Mucosa of gallbladder (tissue), 1 donor: ENCODE data around the gene ZNF804B. TPM values are rescaled to one million over a fixed set of nuclear protein-coding genes. Genes with fewer than 3 reads are reported as not detected.

Source experiments
- DNase-seq: peaks from one replicate; pipeline ENCODE4 v3.0.0-alpha.2; 2020; ENCODE audit warnings: low spot score
- total RNA-seq: library from RNA; stranded (reverse); gene quantifications from one replicate; pipeline ENCODE4 v1.2.1, GENCODE V29; 2021
- donor health status: DM: no; HTN: no; CAD: no.

Gene ZNF804B
- total RNA-seq: not detected

GRCh38 chr7:88759230-88760135 is at the start of gene ZNF804B:
ZNF804B (plus strand) TSS chr7:88759700; CDS start chr7:88759977, 277 bp downstream.
- no peak for DNase-seq

DNA sequence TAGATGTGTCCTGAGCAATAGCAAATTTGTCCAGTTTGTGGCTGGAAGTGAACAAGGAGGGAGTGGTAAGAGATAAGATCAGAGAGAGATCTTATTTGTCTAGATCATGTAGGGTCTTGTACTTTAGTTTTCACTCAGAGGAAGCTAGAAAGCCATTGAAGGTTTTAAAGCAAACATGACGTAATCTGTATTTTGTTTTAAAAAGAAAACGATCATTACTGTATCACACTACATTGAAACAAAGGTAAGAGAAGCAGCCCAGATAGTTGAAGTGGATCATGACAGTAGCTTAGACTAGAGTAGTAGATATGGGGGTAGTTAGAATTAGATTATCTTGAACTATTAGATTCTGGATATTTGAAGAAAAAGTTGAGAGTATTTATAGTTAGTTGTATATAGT is 23.6 kb upstream of the ZNF804B start:
- no peak for DNase-seq

DNA sequence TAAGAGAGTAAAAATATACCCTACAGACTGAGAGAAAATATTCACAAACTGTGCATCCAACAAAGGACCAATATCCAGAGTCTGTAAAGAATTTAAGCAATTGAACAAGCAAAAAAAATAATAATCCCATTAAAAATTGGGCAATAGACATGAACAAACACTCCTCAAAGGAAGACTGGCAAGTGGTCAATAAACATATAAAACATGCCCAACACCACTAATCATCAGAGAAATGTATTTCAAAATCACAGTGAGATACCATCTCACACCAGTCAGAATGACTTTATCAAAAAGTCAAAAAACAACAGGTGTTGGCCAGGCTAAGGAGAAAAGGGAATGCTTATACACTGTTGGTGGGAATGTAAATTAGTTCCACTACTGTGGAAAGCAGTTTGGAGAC is 21.9 kb upstream of the ZNF804B start:
- no peak for DNase-seq

DNA sequence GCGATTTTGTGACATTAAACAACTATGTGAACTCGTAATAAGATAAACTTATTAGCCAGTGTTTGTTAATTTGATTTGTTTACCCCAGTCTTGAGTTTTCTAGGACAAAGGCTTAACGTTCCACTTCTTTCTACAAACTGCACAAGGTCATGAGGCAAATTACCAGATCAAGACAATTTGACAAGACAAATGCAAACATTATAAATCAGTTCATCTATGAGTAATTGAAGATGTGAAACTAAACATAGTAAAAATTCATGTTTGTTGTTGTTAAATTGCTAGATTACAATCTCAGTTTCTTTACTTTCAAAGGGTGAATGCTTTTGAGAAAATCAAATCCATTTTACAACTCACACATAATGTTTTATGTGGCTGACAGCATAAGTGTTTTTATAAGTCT is 13.4 kb upstream of the ZNF804B start:
- DNase-seq: no peak

GRCh38 chr7:88756802-88757201 is 2.7 kb upstream of the ZNF804B start:
- no peak for DNase-seq

DNA sequence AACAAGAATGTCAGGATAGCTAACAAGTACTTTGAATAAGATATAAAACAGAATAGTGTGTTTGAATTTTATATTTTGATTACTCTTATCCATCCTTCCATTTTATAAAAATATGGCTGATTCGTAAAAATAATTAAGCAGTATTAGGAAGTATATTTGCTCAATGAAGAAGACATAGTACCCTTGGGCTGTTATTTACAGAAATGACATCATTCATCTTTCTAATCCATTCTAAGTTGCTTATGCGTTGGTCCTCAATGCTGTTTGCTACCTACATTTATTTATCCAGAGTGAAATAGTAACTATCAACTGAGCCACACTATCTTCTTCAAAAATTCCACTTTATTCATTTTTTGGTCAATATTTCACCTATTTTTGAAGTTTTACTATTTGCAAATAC is 2.1 kb upstream of the ZNF804B start:
- DNase-seq: no peak

DNA sequence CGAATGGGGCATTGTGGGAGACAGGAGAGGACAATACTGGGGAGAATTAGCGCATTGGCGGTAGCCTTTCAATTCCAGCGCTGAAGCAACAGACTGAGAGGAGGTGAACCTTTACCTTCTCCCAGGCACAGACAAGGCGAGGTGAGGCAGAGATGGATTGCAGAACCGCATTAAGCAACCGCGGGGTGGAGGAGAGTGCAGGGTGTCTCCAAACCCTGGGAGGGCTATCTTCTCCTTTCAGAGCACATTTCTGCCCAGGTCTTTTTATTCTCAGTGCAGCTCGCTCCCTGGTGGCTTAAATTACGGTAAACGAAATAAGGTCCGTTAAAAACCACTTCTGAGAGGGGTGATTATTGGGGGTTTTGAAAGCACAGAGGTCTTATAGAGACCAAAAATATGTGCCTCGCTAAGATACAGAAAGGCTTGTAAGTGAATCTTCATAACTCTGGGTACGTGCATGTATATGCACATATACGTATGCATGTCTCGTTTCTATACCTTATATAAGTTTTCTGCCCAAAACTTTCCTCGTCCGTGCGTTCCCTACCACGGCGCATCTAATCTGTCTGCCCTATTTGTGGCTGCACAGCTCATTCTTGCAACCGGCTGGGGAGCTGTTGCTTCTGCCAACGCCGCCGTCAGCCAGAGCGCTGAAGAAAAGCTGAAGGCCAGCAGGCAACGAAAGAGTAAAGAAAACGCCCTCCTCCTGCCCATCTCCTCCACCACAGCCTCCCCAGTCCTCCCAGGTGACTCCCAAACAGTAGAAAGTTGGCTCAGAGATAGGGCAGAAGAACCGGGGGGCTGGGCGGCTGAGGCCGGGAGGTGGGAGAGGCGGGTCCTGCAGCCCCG is 895 bp upstream of the ZNF804B start:
- no peak for DNase-seq

DNA sequence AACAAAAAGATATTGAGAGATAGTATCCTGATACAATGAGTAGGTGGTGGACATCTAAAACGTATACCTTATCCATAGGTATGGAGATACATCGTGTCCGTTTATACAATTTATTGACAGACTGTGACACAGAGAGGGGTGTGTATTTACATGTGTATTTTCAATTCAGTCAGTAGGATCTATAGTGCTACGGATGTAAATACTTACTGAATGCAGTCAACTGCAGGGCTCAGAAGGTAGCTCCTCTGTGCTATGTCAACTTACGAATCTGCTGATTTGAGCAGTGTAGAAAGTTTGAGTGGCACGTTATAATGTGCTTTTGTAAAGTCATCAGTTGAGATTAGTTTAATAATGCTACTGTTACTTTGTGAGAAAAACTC is 626 bp downstream of the ZNF804B start:
- DNase-seq: no peak

GRCh38 chr7:88761779-88762178 is 2.3 kb downstream of the ZNF804B start:
- DNase-seq: no peak

- DNase-seq: no peak
Measured at GRCh38 chr7:88771417-88771816, 11.9 kb downstream of the ZNF804B start.

DNA sequence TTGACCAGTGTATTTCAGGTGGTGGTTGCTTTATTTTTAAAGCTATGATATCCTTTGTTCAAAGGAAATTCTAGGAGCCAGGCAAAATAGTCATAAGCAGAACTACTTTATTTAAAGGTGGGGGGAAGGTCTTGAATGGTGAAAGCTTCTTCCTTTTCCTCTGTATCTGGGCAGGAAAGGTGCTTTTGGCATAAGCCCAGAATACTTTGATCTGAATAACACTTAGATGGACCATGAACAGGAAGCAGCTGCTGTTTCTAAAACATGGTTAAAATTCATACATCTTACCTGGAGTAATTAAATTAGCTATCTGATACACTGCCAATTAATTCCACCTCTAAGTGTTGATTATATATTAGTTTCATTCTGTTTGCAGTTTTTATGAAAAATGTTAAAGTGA is 13.3 kb downstream of the ZNF804B start:
- no peak for DNase-seq

DNA sequence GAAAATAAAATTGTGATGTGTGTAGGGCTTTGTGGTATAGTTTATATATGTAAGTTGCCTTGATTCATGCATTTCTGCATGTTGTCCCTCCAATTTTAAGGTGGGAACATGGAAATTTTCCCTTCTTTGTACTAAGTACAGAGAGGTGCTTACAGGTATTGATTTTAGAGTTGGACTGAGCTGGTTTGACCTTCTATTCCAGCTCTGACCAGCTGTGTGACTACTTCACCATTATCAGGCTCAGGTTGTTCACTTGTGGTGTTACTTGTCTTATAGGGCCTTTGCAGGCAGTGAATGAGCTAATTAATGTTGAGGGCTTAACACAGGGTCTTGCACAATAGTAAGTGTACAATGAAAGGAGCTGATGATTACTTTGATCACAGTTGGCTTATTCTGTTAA is 16.3 kb downstream of the ZNF804B start:
- no peak for DNase-seq

GRCh38 chr7:88787777-88788176 is 28.3 kb downstream of the ZNF804B start:
- DNase-seq: no peak

DNA sequence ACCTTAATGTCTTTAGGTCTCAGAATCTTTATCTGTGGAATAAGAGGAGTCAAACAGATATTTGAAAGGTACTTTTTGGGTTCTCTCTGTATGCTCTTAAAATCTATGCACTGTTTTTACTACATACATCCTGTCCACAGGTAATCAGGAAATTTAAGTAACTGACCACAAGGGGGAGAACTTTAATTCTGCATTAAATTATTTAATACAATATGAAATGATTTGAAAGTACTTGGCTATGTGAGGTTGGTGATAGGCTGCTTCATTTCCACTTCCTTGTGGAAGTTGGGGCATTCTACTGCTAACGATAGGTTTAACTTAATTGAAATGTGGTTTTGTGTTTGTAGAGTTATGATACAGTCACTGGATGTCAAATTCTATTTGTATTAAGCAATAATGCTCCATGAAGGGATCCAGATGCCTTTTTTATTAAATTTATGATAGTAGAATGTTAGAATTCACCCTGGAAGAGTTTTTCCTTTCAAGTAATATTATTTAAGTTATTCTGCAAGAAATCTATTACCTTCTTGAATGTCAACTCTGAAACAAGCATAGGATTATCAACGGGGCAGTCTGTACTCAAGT is 30.1 kb downstream of the ZNF804B start:
- no peak for DNase-seq

DNA sequence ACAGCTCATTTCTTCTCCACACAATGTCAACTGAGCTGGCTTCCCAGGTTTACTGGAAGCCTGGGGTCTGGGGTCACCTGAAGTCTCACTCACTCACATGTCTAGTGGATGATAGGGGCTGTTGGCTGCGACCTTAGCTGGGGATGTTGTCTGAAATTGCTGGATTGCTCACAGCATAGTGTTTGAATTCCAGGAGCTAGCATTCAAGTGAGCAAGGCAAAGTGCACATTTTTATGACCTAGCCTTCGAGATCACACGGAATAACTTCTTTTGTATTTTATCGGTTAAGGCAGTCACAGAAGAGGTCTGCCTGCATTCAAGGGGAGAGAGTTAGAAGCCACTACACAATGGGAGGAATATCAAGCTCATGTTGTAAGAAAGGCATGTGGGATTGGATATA is 32.4 kb downstream of the ZNF804B start:
- no peak for DNase-seq

DNA sequence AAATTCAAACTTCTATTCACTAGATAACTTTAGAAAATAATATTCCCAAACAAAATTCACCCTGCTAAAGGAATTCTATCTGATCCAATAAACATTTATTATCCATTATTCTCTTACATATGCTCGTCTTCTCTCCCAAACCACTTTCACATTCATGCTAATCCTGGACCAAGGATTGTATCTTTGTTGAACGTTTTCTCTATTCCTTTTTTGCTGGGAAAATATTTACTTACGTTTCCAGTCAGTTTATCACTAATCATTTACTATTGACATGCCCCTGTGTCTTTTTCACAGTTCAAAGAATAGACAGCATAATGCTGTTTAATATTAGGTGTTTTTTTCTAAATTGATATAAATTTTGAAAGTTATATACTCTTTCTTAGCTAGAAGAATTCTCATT is 32.9 kb downstream of the ZNF804B start:
- no peak for DNase-seq

DNA sequence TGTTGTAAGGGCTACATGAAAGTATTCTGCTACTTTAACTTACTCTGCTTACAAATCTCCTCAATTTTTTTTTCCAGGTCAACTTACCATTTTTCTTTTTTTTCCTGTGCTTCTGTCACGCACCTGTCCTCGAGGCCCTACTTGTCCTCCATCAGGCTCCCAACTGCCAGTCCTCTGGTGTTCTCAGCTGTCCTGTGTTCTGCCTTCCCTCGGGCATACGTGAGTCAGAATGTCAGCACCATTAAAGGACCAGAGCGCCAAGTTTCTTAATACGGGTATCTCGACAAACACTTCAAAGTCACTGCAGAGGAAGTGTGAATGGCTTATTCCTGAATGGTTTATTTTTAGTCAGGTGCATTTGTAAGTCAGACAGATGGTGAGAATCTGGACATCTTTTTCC is 36.1 kb downstream of the ZNF804B start, which contains the start of gene TEX47:
Gene TEX47, minus strand, starts transcription at position 185 of the 400 bp plus-strand sequence. CDS start 795 bp downstream, outside the sequence.
- no peak for DNase-seq

GRCh38 chr7:88801046-88801445 is 41.5 kb downstream of the ZNF804B start:
- DNase-seq: no peak

GRCh38 chr7:88806280-88807037 is 47.0 kb downstream of the ZNF804B start:
- DNase-seq: no peak

- DNase-seq: no peak
Measured at GRCh38 chr7:88818552-88818951, 59.1 kb downstream of the ZNF804B start.

DNA sequence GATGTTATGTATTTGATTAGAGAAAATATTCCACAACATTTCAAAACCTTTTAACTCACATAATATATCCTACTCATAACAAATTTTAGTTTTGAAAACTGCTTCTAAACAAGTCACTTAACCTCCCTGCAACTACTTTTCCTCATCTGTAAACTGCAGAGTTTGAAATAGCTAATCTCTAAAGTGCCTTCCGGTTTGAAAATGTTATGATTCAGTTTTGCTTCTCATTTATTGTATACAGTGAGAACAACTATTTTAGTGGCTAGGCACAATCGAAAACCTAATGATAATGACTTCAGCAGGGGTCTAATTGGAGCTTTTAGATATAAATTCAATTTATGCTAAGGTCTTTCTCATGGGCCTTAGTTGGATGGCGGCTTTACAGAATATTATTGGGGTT is 66.7 kb downstream of the ZNF804B start:
- DNase-seq: no peak
